UCSD-AML1 (cell line): ENCODE measurements around the gene ZNF384.

Source experiments
- DNase-seq: peaks from one replicate; lab custom pipeline; 2025; ENCODE audit not compliant: unreplicated experiment; lab: John Stamatoyannopoulos, UW

ZNF384 gene

DNA sequence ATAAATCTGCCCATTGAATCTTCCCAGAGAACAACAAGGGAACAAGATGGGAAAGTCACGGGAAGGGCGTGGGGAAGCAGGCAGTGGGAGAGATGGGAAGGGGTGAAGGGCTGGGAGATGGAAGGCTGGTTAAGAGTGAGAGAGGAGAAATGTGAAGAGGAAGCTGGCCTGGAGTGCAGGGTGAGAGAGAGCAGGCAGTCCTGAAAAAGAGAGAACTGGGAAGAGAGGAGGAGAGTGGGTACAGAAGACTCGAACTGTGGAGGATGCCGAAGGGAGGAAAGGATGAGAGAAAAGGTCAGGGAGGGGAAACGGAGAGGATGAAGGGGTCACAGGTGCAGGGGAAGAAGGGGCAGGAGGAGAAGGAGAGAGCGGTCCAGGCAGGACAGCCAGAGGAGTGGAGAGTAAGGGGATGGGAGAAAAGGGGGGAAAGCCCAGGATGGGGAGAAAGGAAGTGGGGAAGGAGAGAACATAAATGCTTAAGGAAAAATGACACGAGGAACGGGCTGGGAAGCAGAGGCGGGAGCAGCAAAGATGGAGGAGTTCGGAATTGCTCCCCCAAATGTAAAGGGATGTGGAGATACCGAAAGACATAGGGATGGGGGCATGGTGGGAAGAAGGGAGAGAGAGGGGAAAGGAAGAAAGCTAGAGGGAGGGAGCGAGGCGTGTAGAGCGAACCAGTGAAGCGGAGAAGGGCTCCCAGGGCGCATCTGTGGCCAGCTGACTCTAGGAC, 10.2 kb upstream of the ZNF384 start:
- no peak for DNase-seq

DNA sequence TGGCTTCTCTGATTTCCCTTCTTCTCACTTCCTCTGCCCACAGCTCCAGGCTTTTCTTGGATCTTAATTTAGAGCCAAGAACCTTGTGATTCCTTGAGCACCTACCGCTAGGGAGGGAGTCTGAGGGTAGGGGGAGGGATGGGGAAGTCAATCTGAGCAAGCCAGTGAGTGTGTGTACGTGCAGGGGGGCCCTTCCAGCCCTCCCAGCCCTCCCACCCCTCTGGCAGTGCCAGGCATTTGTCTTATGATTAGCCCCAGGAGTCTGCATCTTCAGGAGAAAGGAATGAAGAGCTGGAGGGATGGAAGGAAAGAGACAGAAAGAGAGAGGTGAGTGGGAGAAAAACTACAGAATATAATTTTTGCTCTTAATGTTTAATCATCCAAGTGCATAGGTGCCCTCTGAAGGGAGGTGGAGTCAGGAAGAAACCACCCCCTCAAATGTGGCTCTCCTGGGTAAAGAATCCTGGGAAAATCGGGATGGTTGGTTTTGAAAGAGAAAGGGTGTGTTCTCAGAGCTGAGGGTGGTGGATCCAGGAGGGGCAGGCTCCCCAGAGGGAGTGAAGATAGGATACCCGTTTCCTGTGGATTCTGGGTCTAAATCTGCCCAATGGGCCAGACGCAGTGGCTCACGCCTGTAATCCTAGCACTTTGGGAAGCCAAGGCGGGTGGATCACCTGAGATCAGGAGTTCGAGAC, 9.3 kb upstream of the ZNF384 start:
- DNase-seq, result no peak

DNA sequence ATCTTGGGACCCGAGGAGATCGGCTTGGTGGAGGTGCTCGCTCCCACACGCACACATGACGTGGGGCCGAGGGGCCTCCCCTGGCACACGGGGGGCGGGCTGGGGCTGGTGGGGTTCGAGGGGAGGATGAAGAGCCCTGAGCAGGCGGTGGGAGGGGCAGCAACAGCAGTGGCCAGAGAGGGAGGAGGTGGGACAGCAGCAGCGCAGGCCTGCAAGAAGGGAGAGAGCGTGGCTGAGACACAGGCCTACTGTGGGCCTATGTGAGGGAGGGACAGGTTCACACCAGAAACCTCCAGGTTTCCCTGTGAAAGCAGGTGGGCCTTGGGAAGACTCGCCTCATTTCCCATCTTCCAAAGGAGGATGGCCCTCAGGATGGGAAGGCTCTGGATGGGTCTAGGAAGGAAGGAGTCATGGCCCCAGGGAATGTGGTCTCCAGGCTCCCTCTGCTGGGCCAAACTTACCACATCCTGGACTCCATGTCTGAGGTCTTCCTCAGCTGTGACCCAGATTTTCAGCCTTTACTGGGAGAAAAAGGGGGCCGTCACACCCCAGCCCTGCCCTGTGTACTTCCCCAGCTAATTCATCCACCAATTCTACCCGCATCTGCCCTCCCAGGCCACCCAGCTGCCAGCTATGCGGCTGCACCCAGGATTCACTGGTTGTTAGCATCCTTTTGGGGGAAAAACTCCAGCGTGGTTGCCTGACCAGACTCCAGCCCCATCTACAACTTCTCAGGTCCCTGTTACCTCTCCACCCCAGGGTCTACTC, 8.6 kb upstream of the ZNF384 start:
- peak; percentile 45 for DNase-seq

DNA sequence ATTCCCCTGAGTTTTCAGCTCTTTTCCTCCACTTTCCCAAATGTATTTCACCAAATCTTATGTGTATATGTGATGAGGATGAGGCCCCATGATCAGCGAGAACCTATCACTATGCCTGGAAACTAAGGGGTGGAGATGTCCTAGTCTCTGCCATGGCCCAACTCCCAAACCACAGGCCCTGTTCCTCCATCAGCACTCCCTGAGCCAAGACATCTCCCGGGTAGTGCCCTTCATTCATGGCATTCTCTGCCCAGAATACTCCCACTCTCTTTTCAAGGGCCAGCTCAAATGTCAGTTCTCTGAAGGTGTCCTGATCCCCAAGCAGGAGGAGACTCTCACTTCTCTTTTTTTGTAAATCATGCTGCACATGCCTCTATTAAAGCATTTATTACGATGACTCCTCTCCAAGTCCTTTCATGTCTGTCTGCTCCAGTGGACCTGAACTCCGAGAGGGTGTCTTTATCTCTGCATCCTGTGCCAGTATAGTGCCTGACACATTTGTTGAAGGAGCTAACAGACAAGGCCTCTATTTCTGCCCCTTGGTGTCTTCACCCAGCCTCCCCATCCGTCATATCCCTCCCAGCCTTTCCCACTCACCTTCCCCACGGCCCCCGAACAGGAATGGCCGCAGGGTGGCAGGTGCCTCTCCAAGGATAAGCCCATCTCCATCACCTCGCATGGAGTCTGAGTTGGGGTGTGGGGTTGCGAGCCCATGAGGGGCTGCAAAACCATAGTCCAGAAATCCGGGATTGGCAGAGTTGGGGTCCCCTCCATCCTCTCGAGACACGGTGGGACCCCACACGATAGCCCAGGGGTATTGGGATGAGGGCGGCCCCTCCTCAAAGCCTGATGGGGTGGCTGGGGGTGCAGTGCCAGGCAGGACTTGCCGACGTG, 7.8 kb upstream of the ZNF384 start:
- DNase-seq, result no peak

DNA sequence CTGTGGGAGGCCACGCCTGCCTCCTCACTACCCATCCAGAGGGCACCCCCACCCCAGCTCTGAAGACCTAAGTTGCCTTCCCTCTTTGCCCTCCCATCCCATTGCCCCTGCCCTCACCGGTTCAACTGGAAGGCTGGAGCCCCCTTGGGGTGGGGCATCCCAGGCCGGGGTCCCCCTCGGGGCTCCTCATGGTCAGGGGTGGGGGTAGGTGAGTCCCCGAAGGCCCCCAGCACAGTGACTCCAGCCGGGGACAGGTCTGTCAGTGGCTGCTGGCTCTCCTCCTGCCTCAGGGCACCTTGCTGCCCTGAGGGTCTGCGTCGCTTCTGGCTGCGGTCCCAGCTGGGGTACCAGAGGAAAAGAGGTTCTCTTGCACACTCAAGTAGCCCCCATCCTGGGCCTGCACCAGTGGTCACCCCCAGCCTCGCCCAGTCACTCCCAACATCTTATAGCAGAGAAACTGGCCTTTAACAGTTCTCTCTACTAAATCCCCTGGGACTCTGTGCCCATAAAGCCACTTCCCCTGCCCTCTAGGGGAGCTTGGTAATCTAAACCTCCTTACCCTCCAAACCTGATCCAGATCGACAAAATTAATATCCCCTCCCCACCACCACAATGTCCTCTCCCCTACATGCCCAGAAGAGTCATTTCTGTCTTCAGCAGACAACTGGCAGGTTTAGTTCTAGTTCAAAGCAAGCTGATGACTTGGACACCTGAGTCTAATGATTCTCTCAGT, 6.3 kb upstream of the ZNF384 start:
- DNase-seq, result no peak

DNA sequence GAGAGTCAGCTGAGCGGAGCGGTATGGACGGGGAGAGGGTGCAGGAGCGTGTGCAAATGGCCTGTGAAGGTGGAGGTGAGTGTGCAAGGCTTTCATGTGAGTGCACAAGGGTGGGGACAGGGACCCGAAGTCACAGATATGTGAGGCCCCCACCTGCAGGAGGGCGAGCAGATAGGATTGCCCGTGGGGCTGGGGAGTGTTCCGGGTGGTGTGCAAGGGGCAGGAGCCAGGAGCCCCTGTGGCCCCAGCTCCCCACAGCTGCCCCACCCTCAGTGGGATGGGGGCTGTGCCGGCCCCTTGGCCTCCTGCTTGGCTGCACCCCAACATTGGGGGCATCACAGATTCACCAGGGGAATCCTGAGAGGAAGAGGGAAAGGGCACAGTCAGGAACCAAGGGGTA, 5.5 kb upstream of the ZNF384 start:
- DNase-seq, result no peak

DNA sequence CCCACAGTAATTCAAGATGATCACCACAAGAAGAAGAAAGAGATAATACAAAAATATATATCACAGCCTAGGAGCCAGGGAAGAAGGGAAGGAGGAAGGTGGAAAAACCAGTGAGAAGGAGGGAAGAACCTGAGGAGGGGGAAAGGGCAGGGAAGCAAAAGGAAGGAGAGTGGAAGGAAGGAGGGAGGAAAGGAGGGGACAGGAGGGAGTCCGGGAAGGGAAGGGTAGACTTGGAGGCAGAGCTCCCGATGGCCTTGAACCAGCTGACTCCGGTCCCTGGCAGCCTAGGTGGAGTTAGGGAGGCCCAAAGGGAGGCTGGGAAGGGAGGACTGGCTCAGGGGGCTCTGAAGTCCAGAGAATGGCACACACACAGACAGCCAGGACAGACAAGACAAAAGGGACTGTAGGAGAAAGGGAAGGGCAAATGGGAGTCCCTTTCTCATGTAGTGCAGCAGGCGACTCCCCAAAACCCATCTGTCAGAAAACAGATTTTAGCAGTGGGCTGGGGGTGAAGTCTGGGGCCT, 4.7 kb upstream of the ZNF384 start:
- no peak for DNase-seq

DNA sequence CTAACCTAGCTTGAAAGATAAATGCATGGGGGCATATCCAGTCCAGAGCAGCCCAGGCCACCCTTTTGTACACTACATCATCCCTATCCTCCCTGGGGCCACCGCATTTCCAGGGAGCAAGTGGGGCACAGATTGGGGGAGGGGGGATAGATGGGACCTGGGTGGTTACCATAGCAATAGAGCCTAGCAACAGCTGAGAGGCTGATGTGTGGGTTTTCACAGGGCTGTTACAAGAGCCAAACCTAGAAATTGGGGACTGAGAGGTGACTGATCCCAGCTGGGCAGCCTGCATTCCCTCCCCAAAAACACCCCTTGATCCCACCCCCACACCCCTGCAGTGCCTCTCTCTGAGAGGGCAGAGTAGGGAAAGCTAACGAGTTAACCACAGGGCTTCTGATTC, 3.7 kb upstream of the ZNF384 start:
- DNase-seq, result no peak

DNA sequence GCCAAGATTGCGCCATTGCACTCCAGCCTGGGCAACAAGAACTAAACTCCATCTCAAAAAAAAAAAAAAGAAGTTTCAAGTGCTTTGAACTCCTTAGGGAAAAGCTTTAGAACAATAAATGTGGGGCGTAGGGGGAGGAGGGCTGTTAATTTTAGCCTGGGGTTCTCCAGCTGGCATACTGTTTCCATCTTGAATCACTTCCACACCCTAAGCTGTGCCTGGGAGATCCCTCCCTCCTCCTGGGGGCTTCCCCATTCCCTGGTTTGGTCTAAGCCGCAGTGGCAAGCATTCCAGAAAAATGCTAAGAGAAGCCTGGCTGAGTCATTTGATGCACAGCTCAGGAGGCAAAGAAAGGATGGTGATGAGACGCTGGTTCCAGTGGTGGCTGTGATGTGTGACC, 2.3 kb upstream of the ZNF384 start:
- DNase-seq, result no peak

DNA sequence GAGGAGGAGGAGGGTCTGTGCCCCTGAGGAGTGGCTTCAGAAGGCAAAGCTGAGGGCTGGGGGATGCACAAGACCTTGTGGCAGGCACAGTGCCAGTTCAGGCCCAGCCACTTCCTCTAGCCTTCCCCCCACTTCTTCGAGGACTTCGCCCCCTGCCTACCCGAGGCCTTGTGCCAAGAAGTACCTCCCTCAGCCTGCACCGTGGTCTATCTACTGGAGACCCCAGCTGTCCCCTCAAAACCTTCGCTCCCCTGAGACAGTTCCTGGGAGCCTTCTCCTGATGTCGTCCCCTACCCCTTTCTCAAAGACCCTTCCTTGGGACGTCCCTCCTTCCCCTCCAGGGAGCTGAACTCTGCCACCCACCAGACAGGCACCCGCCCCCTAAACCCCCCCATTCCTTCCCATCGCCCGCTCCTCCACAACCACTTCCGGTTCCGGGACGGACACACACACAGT, 604 bp downstream of the ZNF384 start:
- no peak for DNase-seq

DNA sequence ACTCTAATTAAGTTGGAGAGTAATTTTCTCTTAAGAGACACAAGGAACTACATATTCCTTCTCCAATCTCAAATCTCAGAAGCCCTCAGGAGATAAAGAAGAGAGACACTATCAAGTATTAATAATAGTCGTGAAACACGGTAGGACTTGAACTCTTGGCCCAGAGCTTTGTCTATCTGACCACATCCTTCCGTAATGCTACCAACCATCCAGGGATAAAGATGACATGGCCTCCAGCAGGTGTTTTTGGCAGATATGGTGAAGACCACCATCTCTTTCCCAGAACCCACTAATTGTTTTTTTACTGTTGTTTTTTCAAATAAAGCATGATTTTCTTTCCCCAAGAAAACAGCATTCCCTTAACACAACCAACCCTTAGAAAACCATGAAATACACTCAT, 3.4 kb downstream of the ZNF384 start:
- DNase-seq, result no peak

DNA sequence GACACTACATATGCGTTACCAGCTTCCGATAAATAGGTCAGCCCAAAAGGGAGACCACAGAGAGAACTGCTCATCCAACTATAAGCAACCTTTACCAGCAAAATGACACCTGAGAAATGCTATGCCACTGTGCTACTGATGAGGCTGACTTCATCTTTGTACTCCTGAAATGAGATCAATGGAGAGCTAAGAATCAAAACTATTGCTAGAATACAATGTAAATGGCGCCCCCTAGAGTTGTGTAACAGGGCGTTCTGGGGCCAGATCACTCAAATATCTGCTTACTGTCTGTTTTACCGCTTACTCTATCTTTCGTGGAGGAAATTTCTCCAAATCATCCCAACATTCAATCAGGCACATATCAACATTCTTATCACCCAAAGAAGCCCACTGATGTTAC, 4.6 kb downstream of the ZNF384 start:
- DNase-seq, result no peak

DNA sequence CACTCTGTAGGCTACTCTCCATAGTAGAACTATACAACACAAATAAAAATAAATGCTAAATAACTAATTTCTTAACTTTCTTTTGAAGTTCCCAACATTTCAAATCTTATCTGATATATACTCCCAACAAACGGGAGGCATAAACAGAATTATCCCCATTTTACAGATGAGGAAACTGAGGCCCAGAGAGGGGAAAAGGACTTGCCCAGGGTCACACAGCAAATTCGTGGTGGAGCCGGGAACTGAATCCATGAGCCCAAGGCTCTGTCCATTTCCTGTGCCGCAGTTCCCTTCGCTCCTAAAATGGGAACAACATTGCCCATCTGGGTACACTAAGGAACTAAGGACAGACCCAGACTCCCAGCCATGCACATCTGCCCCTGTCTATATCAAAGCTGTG, 12.2 kb downstream of the ZNF384 start:
- no peak for DNase-seq

DNA sequence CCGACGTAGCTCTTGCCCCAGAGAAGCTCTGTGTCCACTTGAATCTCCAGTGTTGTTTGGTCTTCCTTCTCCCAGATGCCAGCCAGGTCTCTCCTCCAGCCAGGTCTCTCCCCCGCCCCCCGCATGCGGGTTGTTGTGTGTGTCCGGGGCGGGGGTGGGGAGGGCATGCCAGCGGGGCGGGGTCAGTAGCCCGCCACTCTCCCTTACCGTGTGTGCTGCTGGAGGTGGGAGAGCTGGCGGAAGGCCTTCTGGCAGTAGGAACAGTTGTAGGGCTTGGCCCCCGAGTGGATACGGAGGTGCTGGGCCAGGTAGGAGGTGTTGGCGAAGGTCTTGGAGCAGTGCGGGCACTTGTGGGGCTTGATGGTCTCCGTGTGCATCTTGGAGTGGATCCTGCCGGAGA, 17.0 kb downstream of the ZNF384 start:
- DNase-seq, result no peak

DNA sequence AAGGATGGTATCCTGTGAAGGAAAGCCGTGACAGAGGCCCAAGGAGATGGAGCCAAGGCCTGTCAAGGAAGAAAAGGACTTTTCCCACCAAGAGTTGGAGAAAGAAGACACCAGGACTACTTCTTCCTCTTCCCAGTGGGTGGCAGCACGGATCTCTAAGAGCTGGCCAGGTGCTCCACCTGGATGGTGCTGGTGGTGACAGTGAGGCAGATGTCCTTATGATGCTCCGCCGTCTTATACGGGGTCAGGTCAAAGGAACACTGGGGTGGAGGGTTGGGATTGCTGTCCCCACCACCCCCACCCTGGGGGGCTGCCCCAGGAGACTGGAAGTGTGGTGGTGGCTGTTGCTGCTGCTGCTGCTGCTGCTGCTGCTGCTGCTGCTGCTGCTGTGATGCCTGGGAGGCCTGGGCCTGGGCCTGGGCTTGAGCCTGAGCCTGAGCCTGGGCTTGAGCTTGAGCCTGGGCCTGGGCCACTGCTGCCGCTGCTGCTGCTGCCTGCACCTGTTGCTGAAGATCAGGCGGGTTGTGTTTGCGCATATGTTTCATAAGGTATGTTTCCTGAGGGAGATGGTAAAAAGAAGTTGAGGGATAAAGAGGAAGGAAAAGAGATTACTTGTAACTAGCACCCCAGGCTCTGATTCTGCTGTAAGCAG, 21.5 kb downstream of the ZNF384 start:
- DNase-seq, result no peak

DNA sequence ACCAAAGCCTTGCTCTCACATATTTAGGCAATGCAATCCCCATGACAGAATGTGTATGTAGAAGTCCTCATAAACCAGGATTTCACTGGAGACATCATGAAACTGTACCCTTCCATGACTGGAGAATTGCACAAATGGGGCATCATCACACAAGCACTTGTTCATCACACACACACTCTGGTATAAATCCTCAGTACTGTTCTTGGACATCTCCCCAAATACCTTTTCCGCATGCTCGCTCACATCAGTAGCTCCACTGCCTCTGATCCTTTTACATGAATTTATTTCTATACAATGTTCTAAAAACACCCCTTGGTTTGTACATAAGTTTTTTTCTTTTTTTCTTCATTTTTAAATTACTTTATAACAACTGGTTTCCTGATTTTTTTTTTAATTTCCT, 23.0 kb downstream of the ZNF384 start:
- DNase-seq, result no peak

DNA sequence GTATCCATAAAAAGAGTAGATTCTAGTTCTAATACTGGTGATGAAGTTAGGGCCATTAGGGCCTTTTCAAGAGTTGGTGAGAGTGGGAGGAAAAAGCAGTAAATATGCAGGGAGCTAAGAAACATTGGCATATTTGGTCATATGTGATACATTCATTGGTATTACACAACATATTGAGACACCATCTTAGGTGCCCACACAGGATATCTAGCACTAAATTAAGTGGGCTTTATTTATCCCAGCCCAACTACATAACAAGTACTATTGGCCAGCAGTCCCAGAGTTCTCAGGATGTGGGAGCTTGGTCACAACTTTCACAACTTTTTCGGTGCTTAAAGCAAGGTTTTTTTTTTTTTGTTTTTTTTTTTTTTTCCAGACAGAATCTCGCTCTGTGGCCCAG, 24.3 kb downstream of the ZNF384 start:
- DNase-seq, result no peak

DNA sequence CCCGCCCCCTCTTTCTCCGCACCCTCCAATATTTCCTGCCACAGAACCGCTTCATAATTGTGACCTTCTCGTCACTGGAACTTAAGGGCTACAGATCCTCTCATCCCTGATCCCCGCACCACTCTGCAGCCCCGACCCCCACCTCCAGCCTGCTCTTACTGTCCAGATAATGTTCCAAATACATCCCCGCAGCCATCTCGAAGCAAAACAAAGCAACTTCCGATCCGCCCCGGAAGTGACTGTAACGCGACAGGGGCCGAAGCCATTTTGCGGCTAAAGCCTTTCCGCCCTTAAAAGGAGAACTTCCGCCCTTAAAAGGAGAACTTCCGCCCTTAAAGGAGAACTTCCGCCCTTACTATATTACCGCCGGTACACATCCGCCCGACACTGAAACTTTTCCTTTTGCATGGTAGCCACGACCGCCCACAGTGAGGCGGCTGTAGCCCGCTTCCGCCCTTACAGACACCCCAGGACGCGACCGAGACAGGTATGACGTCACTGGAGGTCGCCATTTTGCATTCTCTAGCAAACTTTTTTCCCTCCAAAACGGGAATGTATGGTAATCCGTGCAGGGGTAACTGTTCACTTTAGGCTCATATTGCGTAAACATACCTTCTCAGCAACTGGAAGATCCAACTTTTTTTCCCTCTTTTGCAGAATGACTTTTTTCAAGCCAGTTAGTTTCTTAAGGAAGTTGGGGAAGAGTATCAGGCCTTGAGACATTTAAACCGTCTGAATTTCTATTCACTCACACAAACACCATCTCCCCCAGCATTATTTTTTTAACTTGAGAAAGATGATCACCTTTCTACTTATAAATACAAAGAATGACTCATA, 26.1 kb downstream of the ZNF384 start, which contains the start of gene ING4:
ING4 (minus strand) TSS at position 214 of the 837 bp plus-strand sequence; CDS start at position 196, 18 bp downstream.
- peak; percentile 96 for DNase-seq

DNA sequence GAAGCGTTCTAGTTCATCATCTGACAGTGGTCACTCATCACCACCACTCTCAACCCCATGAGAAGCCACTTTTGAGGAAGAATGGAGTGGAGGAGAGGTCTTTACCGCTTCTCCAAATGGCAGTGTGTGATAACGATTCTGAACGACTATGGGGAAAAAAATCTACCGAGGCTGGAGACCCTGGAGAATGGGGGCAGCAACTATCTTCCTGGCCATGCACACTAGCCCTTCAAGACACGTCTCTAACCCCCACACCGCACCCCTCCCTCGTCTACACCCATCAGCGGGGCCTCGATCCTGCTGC, 26.6 kb downstream of the ZNF384 start:
- no peak for DNase-seq
